Measurements from ENCODE around the gene MAP4K5.
"Not testable (repeated sequence)": the region's sequence is repeated elsewhere in the genome, so short reads cannot be mapped to it uniquely, and the experiment has no call there.

MAP4K5 gene

DNA sequence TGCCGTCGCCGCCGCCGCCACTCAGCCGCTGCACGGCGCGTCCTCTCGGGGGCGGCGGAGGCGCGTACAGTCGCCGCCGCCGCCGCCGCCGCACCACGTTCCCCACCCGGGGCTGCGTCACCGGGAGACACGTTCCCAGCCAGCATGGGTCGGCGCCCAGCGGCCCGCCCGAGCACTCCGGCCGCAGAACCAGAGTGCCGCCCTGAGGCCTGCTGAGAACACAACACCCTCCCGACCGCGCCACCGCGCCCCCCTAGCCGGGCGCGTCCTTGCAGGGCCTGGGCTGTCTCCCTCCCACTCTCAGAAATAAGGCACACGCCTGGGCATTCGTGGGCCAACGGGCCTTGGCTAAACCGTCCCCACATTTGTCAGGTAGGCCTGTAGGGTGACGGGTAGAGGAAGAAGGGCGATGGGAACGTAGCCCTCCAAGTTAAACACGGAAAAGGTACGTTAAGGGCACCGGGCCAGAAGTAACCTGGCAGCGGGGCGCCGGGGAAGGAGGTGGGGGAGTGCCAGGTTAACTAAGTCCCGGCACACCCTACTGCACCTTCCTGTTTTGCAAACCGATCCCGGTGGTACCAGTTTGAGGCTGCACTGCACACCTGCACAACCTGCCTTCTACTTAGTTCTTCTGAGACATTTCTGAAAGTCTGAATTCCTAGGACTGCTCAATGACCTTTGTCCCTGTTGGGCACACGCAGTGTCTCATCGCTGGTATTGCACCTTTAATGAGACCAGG lies at the start of gene MAP4K5:
Gene MAP4K5, minus strand, starts transcription at position 68 of the 739 bp plus-strand sequence. CDS start 520 bp downstream, outside the sequence.
- DNase-seq, result peak; percentile 79

DNA sequence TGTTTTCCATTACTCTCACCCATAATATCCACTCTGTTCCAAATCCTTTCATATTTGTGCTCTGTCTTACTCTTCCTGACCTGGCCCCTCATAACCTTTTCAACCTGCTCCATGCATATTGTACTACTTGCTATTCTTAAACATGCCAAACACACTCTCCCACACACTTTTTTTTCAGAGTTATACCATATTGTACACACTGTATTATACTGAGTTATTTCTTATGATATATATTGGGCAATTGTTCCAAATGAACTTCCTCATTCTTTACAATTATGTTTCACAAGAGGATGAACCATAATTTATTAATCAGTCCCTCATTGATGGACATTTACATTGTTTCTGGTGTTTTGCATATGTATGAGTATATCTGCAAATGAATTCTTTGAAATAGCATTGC lies 46.1 kb upstream of the MAP4K5 start:
- DNase-seq, result no peak

DNA sequence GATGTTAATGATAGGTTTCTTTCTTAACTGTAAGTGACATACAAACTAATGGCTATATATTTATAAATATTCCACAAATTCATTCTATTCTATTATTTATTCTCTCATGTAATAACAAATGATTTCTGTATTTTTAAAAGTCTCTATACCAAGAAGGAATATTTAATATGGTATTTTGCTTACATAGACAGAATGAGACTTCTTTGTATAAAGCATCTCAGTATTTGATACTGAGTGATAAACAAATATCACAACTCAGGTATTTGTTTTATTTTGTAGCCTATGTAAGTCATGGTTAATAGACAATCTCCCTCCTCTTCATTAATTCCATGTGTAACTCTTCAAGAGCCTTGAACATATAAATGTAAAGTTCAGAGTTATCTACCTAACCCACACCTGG lies 45.6 kb upstream of the MAP4K5 start:
- no peak for DNase-seq

DNA sequence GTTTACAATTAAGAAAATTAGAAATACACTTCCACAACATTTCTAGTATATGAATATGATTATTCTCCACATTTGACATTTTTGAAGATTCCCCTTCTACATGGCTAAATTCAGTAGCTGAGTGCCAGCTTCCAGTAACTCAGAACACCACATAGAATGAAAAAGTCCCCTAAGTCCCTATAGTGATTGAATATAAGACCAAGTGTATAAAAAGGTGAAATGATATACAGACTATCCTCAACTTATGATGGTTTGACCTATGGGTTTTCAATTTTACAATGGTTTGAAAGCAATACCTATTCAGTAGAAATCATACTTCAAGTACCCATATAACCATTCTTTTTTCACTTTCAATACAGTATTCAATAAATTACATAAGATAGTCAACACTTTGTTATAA lies 43.4 kb upstream of the MAP4K5 start:
- DNase-seq, result no peak

DNA sequence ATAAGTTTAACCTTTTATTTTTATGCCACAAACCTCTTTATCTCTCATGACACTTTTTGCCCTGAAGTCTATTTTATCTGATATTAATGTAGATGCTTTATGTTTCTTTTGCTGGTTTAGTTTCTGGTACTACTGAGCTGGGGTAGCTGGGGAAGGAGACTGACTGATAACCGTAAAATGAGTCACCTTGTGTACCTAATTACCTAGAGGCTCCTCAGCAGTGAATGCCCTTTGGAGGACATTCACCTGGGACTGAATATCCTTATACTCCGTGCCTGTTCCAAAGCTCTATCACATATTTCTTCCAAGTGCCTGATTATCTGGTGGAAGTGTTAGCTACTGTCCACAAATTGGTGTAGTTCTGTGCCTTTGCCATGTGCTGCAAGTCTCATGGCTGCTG lies 41.5 kb upstream of the MAP4K5 start:
- no peak for DNase-seq

DNA sequence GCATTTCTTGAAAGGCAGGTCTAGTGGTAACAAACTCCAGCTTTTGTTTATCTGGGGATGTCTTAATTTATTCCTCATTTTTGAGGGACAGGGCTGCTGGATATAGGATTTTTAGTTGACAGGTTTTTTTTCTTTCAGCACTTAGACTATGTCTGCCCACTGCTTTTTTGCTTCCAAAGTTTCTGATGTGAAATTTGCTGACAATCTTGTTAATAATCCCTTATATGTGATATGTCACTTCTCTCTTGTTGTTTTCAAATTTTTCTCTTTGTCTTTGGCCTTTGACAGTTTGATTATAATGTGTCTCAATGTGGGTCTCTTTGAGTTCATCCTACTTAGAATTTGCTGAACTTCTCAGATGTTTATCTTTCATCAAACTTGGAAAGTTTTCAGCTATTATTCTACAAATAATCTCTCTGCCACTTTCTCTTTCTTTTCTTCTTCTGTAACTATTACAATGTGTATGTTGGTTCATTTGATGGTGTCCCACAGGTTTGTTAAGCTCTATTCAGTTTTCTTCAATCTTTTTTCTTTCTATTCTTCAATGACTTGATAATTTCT lies 37.4 kb upstream of the MAP4K5 start:
- no peak for DNase-seq

DNA sequence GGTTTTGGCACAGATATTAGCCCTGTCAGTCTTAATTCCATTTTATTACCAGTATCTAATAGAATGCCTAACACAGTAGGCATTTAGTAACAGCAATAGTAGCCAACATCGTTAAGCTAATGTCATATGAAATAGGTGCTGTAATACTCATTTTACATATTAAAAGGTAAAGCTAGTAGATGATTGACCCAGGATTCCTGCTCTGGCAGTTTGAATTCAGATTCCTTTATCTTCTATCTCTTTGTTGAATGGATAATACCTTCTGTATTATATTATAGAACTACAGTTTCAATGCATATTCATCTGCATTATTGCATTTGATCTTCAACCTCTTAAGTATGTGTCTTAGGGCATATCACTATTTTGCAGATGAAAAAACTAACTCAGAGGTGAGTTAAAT lies 30.5 kb upstream of the MAP4K5 start:
- DNase-seq, result no peak

DNA sequence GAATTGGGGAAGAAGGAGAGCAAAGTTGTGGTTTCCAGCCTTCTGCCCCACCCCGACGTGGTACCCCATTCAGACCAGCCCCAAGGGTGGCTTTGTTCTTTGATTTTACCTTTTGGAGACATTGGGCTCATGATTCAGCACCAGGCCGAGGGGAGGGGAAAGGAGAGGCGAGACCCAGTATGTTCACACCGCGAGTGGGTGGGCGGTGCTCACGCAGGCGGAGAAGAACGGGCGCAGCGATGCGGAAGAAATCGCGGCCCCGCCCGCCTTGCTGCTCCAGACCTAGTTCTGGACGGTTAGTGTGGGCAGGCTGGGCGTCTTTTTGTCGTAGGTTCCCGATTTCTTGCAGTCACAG lies 28.5 kb upstream of the MAP4K5 start:
- DNase-seq, result no peak

DNA sequence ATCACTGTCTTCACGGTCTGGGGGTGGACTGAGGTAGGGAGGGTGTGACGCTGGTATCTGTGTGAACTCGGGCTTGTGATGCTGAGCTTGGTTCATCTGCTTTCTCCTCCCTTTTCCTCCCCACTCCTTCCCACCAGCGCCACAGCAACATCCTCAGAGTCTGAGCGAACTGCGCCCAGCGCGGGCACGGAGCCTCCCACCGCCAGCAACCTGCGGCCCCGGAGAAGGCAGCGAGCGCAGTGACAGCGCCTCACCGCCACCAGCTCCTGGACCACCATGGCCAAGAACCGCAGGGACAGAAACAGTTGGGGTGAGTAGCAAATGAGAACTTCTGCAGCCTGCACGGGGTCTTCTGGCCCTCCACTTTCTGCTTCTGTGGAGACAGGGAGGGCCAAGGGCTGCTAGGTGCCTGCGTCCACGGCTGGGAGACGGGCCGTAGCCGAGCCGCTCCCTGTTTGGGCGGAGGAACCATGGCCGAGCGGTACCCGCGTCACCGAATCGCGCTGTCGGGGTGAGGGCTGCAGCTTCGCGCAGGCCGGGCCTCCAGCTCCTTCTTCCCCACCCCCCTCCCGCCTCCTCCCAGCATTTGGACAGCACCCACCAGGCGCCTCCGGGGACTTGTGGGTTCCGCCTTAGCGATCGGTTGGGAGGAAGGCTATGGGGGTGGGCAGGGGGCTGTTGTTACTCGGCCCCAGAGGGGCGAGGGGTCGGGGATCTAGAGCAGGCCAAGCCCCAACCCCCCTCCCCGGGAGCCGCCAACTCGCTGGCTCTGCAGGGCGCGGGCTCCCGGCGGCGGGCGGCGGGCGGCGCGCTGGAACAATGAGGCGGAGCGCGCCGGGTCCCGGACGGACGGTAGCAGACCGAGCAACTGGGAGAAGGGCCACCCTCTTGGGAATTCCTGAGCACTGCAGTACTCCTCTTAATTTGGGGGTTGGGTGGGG lies 27.9 kb upstream of the MAP4K5 start, which contains the start of gene ATL1:
Gene ATL1, plus strand, starts transcription at position 156 of the 941 bp plus-strand sequence. Its CDS starts 121 bp downstream, at position 277.
- DNase-seq, result peak; percentile 35

DNA sequence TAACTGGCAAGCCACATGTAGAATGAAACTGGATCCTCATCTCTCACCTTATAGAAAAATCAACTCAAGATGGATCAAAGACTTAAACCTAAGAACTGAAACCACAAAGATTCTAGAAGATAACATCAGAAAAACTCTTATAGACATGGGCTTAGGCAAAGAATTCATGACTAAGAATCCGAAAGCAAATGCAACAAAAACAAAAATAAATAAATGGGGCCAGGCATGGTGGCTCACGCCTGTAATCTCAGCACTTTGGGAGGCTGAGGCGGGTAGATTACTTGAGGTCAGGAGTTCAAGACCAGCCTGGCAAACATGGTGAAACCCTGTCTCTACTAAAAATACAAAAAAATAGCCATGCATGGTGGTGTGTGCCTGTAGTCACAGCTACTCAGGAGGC lies 20.4 kb upstream of the MAP4K5 start:
- not testable (repeated sequence) for DNase-seq

DNA sequence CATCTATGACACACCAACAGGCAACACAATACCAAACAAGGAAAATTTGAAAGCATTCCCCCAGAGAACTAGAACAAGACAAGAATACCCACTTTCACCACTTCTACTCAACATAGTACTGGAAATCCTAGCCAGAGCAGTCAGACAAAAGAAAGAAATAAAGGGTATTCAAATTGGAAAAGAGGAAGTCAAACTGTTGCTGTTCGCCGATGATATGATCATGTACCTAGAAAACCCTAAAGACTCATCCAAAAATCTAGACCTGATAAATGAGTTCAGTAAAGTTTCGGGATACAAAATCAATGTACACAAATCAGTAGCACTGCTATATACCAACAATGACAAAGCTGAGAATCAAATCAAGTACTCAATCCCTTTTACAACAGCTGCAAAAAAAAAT lies 19.5 kb upstream of the MAP4K5 start:
- no peak for DNase-seq

DNA sequence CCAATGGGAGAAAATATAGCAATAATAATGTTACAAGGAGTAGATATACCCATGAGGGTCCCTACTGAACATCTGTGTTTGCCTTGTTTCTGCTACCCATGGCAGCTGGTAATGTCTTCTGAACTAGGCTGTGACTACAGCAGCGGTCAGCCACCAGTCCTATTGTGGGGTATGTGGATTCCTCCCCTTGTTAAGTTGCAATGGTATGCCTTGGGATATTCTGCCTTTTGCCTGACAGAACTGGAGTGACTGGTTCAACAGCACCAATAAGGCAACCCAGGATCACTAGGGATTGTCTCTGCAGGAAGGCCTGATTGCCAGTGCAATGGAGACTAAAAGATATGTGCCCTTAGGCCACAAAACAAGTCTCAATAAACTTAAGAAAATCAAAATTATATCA lies 17.9 kb upstream of the MAP4K5 start:
- no peak for DNase-seq

DNA sequence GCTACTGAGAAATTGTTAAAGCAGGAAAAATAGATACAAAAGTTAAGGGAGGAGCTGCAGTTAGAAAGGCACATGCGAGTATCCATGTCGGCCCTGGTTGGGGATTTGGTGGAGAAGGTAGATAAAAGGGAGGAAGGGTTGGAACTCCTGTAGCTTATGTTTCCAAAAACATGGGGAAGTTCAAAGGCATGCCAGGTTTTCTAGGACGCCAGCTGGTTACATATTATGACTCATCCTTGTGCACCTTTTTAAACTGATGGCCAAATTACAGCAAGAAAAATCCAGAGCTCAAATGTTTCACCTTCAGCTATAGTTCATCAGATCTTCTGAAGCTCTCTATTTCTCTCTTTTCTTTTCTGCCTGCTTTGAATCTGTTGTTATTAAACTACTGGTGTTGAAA lies 13.2 kb upstream of the MAP4K5 start:
- no peak for DNase-seq

DNA sequence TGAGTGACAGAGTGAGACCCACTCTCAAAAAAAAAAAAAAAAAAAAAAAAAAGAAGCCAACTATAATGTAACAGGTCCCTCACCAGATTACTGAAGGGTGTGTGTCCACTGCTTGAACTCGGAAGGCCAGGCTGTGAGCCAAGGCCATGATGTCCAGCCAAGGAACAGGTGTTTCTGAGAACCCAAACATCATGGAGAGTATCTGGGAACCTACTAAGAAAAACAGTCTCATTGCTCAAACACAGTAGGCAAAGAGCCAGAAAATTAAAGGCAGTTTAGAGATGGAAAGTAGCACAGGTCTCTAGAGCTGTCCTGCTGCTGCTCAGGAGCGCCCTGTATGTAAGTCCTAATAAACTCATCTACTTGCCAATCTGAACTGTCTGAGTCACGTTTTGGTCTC lies 12.5 kb upstream of the MAP4K5 start:
- no peak for DNase-seq

DNA sequence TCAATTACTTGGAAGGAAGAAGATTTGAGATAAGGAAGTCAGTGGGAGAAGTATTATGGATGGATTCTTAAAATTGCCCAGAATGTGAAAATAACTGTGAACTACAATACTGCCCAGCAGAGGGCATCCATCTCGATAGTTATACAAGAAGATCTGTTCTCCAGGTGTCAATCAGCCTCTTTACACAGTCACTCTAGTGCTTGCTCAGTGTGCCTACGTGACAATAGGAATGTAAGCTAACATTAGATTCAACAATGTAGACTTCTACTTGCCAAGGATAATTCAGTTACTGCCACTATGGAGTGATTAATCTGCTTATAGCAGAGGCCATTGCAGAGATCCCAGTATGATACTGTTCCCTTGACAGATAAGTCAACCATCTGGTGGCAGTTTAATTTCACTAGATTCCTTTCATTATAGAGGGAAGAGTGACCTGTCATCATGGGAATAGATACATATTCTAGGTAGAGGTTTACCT lies 10.6 kb upstream of the MAP4K5 start:
- DNase-seq, result peak; percentile 24

DNA sequence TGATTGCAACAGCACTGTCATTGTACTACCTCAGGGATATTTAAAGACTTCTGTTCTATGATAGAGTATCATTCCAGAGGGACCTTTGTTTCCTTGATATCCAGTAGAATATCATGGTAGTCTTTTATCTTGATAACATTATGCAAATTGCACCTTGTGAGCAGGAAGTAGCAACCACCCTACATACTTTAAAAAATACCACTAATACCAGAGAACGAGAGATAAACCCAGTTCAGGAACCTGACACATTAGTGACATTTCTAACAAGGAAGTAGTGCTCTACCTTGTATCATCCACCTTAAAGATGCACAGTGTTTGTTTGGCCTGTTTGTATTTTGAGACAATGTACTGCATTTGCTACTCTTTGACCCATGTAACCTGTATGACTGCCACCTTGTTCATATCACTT lies 8.8 kb upstream of the MAP4K5 start:
- DNase-seq, result no peak

DNA sequence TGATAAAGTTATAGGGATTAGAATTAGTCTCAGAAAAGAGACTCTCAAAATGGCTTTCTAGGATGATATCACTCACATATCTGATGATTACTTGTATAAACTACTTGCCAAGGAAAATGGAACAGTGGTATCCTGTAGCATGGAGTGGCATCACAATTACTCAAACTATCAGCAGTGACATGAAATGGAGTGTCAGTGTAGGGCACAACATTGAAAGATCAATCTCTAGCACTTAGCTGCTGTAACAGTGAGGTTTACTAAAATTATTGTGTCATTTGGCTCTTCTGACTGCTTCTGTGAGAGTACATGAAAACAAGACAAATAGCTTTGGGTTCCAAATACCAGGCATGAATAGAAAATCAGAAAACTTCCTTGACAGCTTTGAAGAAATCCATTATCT lies 6.7 kb upstream of the MAP4K5 start:
- DNase-seq, result no peak

DNA sequence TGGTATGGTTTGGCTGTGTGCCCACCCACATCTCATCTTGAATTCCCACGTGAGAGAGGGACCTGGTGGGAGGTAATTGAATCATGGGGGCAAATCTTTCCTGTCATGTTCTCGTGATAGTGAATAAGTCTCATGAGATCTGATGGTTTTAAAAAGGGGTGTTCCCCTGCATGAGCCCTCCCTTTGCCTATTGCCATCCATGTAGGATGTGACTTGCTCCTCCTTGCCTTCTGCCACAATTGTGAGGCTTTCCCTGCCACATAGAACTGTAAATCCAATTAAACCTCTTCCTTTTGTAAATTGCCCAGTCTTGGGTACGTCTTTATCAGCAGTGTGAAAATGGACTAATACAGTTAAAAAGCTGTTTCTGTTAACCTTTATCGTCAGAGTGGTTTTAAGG lies 5.7 kb upstream of the MAP4K5 start:
- DNase-seq, result not testable (repeated sequence)

DNA sequence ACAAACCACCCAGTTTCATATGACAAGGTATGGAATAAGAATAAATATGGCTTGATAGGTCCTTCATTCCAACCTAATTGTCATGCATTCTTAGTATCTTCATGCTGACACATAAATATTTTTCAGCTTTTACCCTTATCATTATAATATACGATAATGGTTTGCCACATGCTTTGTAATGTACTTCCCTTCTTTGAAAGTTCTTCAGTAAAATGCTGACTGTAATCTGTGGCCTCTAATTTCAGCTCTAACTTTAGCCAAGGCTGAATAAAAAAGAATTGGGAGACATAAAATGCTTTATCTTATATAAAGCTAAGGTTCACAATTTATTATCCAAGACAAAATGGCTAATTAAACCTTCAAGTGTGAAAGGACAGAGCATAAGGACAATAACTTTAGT lies 2.6 kb upstream of the MAP4K5 start:
- DNase-seq, result no peak

DNA sequence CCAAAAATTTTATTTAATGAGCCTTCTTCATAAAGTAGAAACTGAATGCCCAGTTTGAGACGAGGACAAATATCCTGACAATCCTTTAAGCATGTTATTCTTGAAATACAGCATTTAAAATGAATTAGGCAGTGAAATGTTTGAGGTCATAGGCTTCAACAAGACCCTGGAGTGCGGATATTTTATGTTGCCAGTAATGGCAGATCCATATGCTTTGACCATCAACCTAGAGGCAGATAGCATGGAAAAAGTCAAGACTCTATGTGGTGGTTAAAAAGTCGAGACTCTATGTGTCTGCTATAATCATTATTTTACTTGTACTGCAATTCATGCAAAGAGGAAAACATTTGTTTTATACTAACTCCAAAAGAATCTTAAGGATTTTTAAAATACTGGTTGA lies 2.0 kb upstream of the MAP4K5 start:
- DNase-seq, result no peak

DNA sequence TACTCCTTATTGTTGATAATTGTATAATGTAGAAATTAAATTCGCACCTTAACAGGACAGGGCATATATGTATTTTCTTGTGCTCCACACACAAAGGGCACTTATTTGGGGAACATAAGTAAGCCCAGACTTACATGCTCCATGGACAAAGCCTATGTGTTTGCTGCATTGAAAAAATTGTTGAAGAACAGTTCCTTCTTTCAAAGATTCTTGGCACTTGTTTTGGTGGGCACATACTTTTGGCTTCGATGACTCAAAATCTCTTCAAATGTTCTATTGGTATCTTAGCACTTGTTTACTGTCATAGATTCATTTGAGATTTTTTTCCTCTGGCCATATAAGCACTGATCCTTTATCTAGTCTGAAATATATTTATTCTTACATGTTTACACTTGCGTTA lies 1.4 kb upstream of the MAP4K5 start:
- no peak for DNase-seq

DNA sequence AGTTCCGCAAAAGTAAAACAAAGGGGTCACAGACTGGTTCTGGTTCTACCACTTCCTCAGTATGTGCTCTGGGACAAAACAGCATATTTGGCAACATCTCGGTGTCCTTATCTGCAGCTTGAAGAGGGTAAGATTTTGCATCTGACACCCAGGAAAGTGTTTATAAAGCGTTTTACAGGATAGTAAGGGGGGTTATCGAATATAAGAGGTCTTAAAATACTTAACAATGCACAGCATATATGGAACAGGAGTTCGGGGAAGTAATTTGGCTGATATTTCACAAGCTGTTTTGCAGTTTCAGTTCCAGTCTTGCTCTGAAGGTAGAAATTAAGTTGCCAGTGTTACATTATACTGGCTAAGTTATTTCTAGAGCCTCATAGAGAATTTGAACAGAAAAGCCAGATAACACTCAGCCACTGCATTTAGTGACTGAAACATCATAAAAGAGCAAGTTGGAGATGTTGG lies 904 bp upstream of the MAP4K5 start:
- no peak for DNase-seq

Data from amniotic stem cell (primary cell).